HG03439 (cell line): ENCODE data around the gene GAPDH.
"Not testable (repeated sequence)": the region's sequence is repeated elsewhere in the genome, so short reads cannot be mapped to it uniquely, and the experiment has no call there.

Source experiments
- ATAC-seq: cut with Tn5 transposase; IDR thresholded peaks from one replicate; pipeline ENCODE4 v1.9.1; 2021; ENCODE audit warnings: mild to moderate bottlenecking, moderate library complexity; ENCODE audit not compliant: unreplicated experiment

GAPDH gene

DNA sequence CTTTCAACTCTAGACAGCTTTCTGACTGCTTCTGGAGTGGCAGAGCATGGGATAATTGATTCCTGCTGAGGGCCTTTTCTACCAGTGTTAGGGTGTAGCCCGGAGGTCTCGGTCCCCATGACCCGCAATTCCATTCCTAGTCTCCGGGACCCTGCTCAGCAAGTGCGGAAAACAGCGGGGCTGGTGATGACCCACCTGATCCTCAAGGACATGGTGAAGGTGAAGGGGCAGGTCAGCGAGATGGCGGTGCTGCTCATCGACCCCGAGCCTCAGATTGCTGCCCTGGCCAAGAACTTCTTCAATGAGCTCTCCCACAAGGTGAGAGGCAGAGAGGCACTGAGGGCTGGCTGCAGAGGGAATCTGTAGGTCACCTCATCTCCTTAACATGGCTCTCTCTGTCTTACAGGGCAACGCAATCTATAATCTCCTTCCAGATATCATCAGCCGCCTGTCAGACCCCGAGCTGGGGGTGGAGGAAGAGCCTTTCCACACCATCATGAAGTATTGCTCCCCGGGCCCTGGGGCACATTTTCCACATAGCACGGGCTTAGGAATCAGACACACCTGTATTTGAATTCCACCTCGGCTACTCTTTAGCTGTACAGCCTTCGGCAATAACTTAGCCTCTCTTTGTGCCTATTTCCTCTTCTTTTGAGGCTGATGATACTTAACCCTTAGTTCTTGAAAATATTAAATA lies 5.6 kb upstream of the GAPDH start:
- ATAC-seq = no peak

DNA sequence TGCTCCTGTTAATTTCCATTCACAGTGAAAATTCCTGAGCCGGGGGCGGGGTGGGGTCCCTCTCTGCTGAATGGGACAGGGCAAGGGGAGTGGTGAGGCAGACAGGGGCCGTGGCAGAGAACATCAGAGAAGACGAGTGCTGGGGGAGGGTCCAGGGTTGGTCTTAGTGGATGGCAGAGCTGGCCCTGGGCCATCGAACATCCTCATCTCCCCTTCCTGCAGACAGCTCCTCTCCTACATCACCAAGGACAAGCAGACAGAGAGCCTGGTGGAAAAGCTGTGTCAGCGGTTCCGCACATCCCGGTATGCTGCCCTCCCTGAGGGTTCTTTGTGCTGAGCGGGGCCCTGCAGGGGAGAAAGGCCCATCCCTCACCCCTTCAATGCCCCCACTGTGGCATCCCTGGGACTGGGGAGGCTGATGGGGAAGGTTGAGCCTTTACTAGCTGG lies 5.0 kb upstream of the GAPDH start:
- ATAC-seq = no peak

DNA sequence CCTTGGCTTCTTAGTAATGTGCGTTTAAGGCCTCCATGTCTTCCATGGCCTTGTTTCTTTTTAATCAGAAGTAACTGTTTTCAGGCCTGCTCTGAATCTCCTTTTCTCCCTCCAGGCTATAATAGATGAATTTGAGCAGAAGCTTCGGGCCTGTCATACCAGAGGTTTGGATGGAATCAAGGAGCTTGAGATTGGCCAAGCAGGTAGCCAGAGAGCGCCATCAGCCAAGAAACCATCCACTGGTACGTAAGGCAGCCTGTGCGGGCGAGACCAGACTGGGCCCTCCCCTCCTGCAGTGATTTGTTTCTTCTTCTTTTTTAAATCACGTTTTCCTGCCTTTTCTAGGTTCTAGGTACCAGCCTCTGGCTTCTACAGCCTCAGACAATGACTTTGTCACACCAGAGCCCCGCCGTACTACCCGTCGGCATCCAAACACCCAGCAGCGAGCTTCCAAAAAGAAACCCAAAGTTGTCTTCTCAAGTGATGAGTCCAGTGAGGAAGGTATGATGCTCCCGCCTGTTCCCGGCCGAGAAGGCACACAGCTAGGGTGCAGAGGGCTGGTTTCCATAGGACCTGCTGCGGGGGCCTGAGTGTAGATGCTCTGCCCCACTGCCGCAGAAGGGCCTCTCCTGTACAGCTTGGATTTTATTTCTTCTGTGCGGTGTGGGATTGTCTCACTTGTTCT lies 3.6 kb upstream of the GAPDH start:
- no peak for ATAC-seq

DNA sequence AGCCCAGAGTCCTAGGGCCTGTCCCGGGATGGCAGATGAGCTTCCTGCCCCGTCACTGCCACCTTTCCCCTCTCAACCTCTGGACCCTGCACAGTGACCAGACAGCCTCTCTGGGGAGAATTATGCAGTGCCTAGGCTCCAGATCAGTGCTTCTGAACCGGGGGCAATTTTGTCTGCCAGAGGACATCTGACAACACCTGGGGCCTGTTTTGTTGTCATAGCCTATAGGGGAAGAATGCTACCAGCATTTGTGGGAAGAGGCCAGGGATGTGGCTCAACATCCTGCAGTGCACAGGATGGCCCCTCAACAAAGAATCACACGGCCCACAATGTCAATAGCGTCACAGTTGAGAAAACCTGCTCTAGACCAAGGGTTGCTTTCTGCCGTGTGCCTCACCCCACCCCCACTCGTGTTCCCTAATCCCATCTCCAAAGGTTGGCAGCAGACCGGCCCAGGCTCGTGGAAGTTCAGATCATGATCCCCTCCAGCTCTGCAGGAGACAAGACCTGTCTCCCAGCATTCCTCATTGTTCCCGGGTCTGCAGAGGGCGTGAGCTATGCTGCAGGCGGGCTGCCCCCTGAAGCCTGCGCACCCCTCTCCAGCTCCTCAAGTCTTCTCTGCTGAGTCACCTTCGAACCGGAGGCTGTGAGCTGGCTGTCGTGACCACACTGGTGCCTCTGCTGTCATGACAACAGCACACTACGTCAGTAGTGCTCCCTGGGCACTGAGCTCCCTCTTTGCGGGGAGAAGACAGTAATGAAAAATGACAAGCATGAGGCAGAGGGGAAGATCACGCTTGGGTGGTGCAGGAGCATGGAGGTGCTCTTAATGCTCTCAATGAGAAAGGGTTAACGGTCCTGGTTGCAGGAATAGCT lies 2.0 kb upstream of the GAPDH start:
- ATAC-seq = no peak

DNA sequence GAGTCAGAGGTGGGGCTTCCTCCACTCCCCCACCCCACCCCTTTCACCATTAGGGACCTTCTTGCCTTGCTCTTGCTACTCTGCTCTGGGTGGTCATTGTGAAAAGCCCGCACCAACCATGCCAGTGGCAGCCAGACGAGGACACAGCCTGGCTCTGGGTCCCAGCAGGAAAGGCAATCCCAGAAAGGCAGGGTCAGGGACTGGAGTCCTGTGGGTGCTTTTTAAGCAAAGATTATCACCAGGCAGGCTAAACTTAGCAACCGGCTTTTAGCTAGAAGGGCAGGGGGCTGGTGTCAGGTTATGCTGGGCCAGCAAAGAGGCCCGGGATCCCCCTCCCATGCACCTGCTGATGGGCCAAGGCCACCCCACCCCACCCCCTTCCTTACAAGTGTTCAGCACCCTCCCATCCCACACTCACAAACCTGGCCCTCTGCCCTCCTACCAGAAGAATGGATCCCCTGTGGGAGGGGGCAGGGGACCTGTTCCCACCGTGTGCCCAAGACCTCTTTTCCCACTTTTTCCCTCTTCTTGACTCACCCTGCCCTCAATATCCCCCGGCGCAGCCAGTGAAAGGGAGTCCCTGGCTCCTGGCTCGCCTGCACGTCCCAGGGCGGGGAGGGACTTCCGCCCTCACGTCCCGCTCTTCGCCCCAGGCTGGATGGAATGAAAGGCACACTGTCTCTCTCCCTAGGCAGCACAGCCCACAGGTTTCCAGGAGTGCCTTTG lies 1.2 kb upstream of the GAPDH start:
- peak; percentile 3 for ATAC-seq

DNA sequence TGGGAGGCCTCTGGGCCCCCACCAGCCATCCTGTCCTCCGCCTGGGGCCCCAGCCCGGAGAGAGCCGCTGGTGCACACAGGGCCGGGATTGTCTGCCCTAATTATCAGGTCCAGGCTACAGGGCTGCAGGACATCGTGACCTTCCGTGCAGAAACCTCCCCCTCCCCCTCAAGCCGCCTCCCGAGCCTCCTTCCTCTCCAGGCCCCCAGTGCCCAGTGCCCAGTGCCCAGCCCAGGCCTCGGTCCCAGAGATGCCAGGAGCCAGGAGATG lies 729 bp upstream of the GAPDH start:
- ATAC-seq = peak; percentile 2

DNA sequence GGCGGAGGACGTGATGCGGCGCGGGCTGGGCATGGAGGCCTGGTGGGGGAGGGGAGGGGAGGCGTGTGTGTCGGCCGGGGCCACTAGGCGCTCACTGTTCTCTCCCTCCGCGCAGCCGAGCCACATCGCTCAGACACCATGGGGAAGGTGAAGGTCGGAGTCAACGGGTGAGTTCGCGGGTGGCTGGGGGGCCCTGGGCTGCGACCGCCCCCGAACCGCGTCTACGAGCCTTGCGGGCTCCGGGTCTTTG lies 303 bp downstream of the GAPDH start:
- ATAC-seq = peak; percentile 6

DNA sequence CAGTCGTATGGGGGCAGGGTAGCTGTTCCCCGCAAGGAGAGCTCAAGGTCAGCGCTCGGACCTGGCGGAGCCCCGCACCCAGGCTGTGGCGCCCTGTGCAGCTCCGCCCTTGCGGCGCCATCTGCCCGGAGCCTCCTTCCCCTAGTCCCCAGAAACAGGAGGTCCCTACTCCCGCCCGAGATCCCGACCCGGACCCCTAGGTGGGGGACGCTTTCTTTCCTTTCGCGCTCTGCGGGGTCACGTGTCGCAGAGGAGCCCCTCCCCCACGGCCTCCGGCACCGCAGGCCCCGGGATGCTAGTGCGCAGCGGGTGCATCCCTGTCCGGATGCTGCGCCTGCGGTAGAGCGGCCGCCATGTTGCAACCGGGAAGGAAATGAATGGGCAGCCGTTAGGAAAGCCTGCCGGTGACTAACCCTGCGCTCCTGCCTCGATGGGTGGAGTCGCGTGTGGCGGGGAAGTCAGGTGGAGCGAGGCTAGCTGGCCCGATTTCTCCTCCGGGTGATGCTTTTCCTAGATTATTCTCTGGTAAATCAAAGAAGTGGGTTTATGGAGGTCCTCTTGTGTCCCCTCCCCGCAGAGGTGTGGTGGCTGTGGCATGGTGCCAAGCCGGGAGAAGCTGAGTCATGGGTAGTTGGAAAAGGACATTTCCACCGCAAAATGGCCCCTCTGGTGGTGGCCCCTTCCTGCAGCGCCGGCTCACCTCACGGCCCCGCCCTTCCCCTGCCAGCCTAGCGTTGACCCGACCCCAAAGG lies 804 bp downstream of the GAPDH start:
- ATAC-seq = peak; percentile 8

DNA sequence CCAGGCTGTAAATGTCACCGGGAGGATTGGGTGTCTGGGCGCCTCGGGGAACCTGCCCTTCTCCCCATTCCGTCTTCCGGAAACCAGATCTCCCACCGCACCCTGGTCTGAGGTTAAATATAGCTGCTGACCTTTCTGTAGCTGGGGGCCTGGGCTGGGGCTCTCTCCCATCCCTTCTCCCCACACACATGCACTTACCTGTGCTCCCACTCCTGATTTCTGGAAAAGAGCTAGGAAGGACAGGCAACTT lies 1.3 kb downstream of the GAPDH start:
- no peak for ATAC-seq

DNA sequence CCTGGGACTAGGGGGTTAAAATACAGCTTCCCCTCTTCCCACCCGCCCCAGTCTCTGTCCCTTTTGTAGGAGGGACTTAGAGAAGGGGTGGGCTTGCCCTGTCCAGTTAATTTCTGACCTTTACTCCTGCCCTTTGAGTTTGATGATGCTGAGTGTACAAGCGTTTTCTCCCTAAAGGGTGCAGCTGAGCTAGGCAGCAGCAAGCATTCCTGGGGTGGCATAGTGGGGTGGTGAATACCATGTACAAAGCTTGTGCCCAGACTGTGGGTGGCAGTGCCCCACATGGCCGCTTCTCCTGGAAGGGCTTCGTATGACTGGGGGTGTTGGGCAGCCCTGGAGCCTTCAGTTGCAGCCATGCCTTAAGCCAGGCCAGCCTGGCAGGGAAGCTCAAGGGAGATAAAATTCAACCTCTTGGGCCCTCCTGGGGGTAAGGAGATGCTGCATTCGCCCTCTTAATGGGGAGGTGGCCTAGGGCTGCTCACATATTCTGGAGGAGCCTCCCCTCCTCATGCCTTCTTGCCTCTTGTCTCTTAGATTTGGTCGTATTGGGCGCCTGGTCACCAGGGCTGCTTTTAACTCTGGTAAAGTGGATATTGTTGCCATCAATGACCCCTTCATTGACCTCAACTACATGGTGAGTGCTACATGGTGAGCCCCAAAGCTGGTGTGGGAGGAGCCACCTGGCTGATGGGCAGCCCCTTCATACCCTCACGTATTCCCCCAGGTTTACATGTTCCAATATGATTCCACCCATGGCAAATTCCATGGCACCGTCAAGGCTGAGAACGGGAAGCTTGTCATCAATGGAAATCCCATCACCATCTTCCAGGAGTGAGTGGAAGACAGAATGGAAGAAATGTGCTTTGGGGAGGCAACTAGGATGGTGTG lies 1.9 kb downstream of the GAPDH start:
- ATAC-seq = no peak

DNA sequence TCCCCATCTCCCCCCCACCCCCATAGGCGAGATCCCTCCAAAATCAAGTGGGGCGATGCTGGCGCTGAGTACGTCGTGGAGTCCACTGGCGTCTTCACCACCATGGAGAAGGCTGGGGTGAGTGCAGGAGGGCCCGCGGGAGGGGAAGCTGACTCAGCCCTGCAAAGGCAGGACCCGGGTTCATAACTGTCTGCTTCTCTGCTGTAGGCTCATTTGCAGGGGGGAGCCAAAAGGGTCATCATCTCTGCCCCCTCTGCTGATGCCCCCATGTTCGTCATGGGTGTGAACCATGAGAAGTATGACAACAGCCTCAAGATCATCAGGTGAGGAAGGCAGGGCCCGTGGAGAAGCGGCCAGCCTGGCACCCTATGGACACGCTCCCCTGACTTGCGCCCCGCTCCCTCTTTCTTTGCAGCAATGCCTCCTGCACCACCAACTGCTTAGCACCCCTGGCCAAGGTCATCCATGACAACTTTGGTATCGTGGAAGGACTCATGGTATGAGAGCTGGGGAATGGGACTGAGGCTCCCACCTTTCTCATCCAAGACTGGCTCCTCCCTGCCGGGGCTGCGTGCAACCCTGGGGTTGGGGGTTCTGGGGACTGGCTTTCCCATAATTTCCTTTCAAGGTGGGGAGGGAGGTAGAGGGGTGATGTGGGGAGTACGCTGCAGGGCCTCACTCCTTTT lies 2.7 kb downstream of the GAPDH start:
- ATAC-seq = no peak

DNA sequence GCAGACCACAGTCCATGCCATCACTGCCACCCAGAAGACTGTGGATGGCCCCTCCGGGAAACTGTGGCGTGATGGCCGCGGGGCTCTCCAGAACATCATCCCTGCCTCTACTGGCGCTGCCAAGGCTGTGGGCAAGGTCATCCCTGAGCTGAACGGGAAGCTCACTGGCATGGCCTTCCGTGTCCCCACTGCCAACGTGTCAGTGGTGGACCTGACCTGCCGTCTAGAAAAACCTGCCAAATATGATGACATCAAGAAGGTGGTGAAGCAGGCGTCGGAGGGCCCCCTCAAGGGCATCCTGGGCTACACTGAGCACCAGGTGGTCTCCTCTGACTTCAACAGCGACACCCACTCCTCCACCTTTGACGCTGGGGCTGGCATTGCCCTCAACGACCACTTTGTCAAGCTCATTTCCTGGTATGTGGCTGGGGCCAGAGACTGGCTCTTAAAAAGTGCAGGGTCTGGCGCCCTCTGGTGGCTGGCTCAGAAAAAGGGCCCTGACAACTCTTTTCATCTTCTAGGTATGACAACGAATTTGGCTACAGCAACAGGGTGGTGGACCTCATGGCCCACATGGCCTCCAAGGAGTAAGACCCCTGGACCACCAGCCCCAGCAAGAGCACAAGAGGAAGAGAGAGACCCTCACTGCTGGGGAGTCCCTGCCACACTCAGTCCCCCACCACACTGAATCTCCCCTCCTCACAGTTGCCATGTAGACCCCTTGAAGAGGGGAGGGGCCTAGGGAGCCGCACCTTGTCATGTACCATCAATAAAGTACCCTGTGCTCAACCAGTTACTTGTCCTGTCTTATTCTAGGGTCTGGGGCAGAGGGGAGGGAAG lies 3.5 kb downstream of the GAPDH start:
- not testable (repeated sequence) for ATAC-seq

DNA sequence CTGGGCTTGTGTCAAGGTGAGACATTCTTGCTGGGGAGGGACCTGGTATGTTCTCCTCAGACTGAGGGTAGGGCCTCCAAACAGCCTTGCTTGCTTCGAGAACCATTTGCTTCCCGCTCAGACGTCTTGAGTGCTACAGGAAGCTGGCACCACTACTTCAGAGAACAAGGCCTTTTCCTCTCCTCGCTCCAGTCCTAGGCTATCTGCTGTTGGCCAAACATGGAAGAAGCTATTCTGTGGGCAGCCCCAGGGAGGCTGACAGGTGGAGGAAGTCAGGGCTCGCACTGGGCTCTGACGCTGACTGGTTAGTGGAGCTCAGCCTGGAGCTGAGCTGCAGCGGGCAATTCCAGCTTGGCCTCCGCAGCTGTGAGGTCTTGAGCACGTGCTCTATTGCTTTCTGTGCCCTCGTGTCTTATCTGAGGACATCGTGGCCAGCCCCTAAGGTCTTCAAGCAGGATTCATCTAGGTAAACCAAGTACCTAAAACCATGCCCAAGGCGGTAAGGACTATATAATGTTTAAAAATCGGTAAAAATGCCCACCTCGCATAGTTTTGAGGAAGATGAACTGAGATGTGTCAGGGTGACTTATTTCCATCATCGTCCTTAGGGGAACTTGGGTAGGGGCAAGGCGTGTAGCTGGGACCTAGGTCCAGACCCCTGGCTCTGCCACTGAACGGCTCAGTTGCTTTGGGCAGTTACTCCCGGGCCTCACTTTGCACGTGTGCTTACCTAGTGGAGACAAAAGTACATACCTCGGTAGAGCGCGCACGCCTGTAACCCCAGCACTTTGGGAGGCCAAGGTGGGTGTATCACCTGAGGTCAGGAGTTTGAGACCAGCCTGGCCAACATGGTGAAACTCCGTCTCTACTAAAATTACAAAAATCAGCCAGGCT lies 4.3 kb downstream of the GAPDH start:
- no peak for ATAC-seq

DNA sequence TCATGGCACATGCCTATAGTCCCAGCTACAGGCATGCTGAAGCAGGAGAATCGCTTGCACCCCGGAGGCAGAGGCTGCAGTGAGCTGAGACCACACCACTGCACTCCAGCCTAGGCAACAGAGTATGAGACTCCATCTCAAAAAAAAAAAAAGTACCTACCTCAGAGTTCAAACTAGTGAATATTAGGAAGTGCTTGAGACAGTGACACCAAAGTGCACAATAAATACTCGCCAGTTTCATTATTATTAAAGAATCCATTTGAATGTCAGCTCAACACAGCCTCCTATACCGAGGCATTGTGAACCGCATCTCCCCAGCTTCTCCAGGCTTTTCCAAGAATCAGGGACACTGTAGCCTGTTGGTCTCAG lies 5.0 kb downstream of the GAPDH start:
- no peak for ATAC-seq

DNA sequence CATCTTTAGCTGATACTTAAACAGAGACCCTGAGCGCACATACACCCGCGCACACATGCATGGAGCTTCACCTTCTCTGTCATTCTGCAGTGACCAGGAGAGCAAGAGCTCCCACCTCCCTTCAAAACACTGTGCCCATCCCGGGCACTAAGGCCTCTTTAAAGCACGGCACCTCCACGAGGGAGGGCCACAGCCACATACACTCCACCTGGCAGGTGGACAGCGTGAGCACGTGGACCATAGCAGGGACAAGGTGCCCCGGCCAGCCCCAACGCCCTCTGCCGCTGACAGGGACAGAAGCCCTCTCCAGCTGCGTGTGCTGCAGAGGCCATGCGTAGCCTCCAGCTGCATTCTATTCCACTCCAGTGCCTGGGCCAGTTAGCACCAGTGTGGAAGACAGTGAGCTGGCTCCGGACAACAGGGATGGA lies 5.4 kb downstream of the GAPDH start:
- no peak for ATAC-seq

DNA sequence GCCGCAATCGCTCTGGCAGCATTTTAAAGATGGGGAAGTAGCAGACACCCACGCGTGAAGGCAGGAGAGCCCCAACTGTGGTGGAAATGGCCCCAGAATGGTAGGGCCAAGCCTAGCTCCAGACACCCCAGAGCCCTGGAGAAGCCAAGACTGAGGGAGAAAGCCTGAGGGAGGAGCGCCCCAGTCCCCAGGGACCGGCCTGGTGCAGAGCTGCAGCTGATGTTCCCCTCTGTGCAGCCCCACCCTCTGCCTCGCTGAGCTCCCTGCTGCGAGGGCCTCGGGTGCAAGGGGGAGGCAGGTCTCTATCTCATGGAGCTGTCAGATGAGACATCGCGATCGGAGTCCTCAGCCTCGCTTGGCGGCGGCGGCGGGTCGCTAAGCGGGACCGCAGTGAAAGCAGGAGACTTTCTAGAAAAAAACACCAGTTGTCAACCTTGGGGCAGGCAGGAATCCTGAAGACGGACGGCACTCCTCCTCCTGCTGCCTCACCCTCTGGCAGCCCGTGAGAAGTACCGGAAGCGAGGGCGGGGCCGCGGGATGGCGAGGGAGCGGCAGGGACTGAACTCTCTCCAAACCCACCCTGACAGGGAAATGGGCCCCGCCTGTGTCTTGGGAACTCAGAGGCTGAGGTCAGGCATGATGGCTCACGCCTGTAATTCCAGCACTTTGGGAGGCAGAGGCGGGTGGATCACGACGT lies 6.0 kb downstream of the GAPDH start:
- ATAC-seq = no peak
